GM19397 (cell line): ENCODE results near the gene AKIRIN1.
"Not testable (repeated sequence)": the region's sequence is repeated elsewhere in the genome, so short reads cannot be mapped to it uniquely, and the experiment has no call there.

Source experiments
- ATAC-seq: cut with Tn5 transposase; IDR thresholded peaks from one replicate; pipeline ENCODE4 v1.9.1; 2021; ENCODE audit warnings: mild to moderate bottlenecking, moderate library complexity; ENCODE audit not compliant: unreplicated experiment

AKIRIN1 gene

GRCh38 chr1:38990738-38991637 is at the start of gene AKIRIN1:
Gene AKIRIN1, plus strand, starts transcription at chr1:38991276. Its CDS starts 105 bp downstream, at chr1:38991381.
- peak; percentile 96 for ATAC-seq

- ATAC-seq: no peak
Measured at GRCh38 chr1:38941527-38942019, 49.5 kb upstream of the AKIRIN1 start, which contains the start of gene RHBDL2. Gene RHBDL2, minus strand, starts transcription at chr1:38941830. Its CDS starts 22,618 bp downstream, at chr1:38919212.

GRCh38 chr1:38942664-38943428 is 48.2 kb upstream of the AKIRIN1 start:
- no peak for ATAC-seq

GRCh38 chr1:38944547-38944946 is 46.5 kb upstream of the AKIRIN1 start:
- ATAC-seq: no peak

- ATAC-seq: no peak
Measured at GRCh38 chr1:38950553-38950952, 40.5 kb upstream of the AKIRIN1 start.

GRCh38 chr1:38953433-38953860 is 37.6 kb upstream of the AKIRIN1 start:
- no peak for ATAC-seq

GRCh38 chr1:38958967-38959366 is 32.1 kb upstream of the AKIRIN1 start:
- no peak for ATAC-seq

GRCh38 chr1:38962113-38962512 is 29.0 kb upstream of the AKIRIN1 start:
- ATAC-seq: no peak

GRCh38 chr1:38962560-38962959 is 28.5 kb upstream of the AKIRIN1 start:
- no peak for ATAC-seq

GRCh38 chr1:38964140-38964548 is 26.9 kb upstream of the AKIRIN1 start:
- no peak for ATAC-seq

GRCh38 chr1:38973145-38973544 is 17.9 kb upstream of the AKIRIN1 start:
- not testable (repeated sequence) for ATAC-seq

- ATAC-seq: no peak
Measured at GRCh38 chr1:38973659-38974437, 17.2 kb upstream of the AKIRIN1 start.

- not testable (repeated sequence) for ATAC-seq
Measured at GRCh38 chr1:38977399-38978244, 13.5 kb upstream of the AKIRIN1 start.

- not testable (repeated sequence) for ATAC-seq
Measured at GRCh38 chr1:38978245-38978542, 12.9 kb upstream of the AKIRIN1 start.

GRCh38 chr1:38979380-38979779 is 11.7 kb upstream of the AKIRIN1 start:
- not testable (repeated sequence) for ATAC-seq

GRCh38 chr1:38989979-38990378 is 1.1 kb upstream of the AKIRIN1 start:
- ATAC-seq: no peak

- ATAC-seq: no peak
Measured at GRCh38 chr1:38990386-38990737, 714 bp upstream of the AKIRIN1 start.

- no peak for ATAC-seq
Measured at GRCh38 chr1:38991638-38992411, 749 bp downstream of the AKIRIN1 start.

- no peak for ATAC-seq
Measured at GRCh38 chr1:38992412-38993111, 1.5 kb downstream of the AKIRIN1 start.
